ENCODE data around the gene RLN3.

RLN3 gene

GRCh38 chr19:13993590-13994300 is 34.2 kb upstream of the RLN3 start:
- no peak overlapping the region for H3K4me3 ChIP-seq (ENCODE audit: low read depth in 1 of 5, low read length in 5 of 5)
- H3K27ac ChIP-seq (ENCODE audit: low read depth, low read length): no peak overlapping the region
- peaks cover 0 to 9% (median 7%) of the 10 kb centered on the region in 5 donors for H3K4me1 ChIP-seq (ENCODE audit: control insufficient read depth in 5 of 5, insufficient read depth in 5 of 5, low read length in 5 of 5)
- peaks cover 0 to 3% (median 1%) of the 10 kb centered on the region in 5 donors for H3K9me3 ChIP-seq (ENCODE audit: control insufficient read depth in 5 of 5, low read length in 5 of 5)
- H3K9ac ChIP-seq (ENCODE audit: low read length in 5 of 5): no peak overlapping the region
- H3K36me3 ChIP-seq (ENCODE audit: control insufficient read depth in 5 of 5, insufficient read depth in 5 of 5, low read length in 5 of 5): peaks cover 0 to 45% (median 28%) of the 10 kb centered on the region in 5 donors
- no peaks in the 10 kb centered on the region for H3K27me3 ChIP-seq (ENCODE audit: control insufficient read depth in 5 of 5, insufficient read depth in 4 of 5, low read length in 5 of 5)

- Histone ChIP-seq H3K27ac (ENCODE audit: low read depth, low read length) (no peak overlapping the region), H3K4me3 (ENCODE audit: low read depth in 1 of 5, low read length in 5 of 5) (no peak overlapping the region), H3K4me1 (ENCODE audit: control insufficient read depth in 5 of 5, insufficient read depth in 5 of 5, low read length in 5 of 5) (peaks cover 0 to 9% (median 7%) of the 10 kb centered on the region in 5 donors), H3K9me3 (ENCODE audit: control insufficient read depth in 5 of 5, low read length in 5 of 5) (peaks cover 0 to 9% (median 8%) of the 10 kb centered on the region in 5 donors), H3K27me3 (ENCODE audit: control insufficient read depth in 5 of 5, insufficient read depth in 4 of 5, low read length in 5 of 5) (no peaks in the 10 kb centered on the region), H3K9ac (ENCODE audit: low read length in 5 of 5) (peak overlapping the region in 1 of 5 donors; percentile 47), H3K36me3 (ENCODE audit: control insufficient read depth in 5 of 5, insufficient read depth in 5 of 5, low read length in 5 of 5) (peaks cover 0 to 46% (median 28%) of the 10 kb centered on the region in 5 donors)
Measured at GRCh38 chr19:13995017-13995728, 32.8 kb upstream of the RLN3 start.

- Histone ChIP-seq H3K27ac (ENCODE audit: low read depth, low read length) (no peak overlapping the region), H3K9me3 (ENCODE audit: control insufficient read depth in 5 of 5, low read length in 5 of 5) (peaks cover 0 to 9% (median 8%) of the 10 kb centered on the region in 5 donors), H3K9ac (ENCODE audit: low read length in 5 of 5) (no peak overlapping the region), H3K4me1 (ENCODE audit: control insufficient read depth in 5 of 5, insufficient read depth in 5 of 5, low read length in 5 of 5) (peaks cover 0 to 9% (median 7%) of the 10 kb centered on the region in 5 donors), H3K36me3 (ENCODE audit: control insufficient read depth in 5 of 5, insufficient read depth in 5 of 5, low read length in 5 of 5) (peaks cover 0 to 40% (median 24%) of the 10 kb centered on the region in 5 donors), H3K27me3 (ENCODE audit: control insufficient read depth in 5 of 5, insufficient read depth in 4 of 5, low read length in 5 of 5) (no peaks in the 10 kb centered on the region), H3K4me3 (ENCODE audit: low read depth in 1 of 5, low read length in 5 of 5) (no peak overlapping the region)
Measured at GRCh38 chr19:13995878-13996765, 31.8 kb upstream of the RLN3 start.

- Histone ChIP-seq H3K27me3 (ENCODE audit: control insufficient read depth in 5 of 5, insufficient read depth in 4 of 5, low read length in 5 of 5) (no peaks in the 10 kb centered on the region), H3K27ac (ENCODE audit: low read depth, low read length) (no peak overlapping the region), H3K9me3 (ENCODE audit: control insufficient read depth in 5 of 5, low read length in 5 of 5) (peaks cover 0 to 9% (median 8%) of the 10 kb centered on the region in 5 donors), H3K4me1 (ENCODE audit: control insufficient read depth in 5 of 5, insufficient read depth in 5 of 5, low read length in 5 of 5) (peaks cover 0 to 11% (median 7%) of the 10 kb centered on the region in 5 donors), H3K36me3 (ENCODE audit: control insufficient read depth in 5 of 5, insufficient read depth in 5 of 5, low read length in 5 of 5) (peaks cover 0 to 30% (median 18%) of the 10 kb centered on the region in 5 donors), H3K9ac (ENCODE audit: low read length in 5 of 5) (no peak overlapping the region), H3K4me3 (ENCODE audit: low read depth in 1 of 5, low read length in 5 of 5) (no peak overlapping the region)
Measured at GRCh38 chr19:13996928-13997630, 30.9 kb upstream of the RLN3 start.

GRCh38 chr19:13997631-13997962 is 30.4 kb upstream of the RLN3 start:
- no peak overlapping the region for H3K9ac ChIP-seq (ENCODE audit: low read length in 5 of 5)

GRCh38 chr19:13998426-13998825 is 29.5 kb upstream of the RLN3 start:
- H3K27ac ChIP-seq (ENCODE audit: low read depth, low read length): no peak overlapping the region
- H3K9ac ChIP-seq (ENCODE audit: low read length in 5 of 5): no peak overlapping the region
- H3K36me3 ChIP-seq (ENCODE audit: control insufficient read depth in 5 of 5, insufficient read depth in 5 of 5, low read length in 5 of 5): peaks cover 0 to 18% (median 8%) of the 10 kb centered on the region in 5 donors
- H3K4me3 ChIP-seq (ENCODE audit: low read depth in 1 of 5, low read length in 5 of 5): no peak overlapping the region
- peaks cover 2 to 21% (median 17%) of the 10 kb centered on the region in 5 donors for H3K4me1 ChIP-seq (ENCODE audit: control insufficient read depth in 5 of 5, insufficient read depth in 5 of 5, low read length in 5 of 5)
- peaks cover 0 to 9% (median 8%) of the 10 kb centered on the region in 5 donors for H3K9me3 ChIP-seq (ENCODE audit: control insufficient read depth in 5 of 5, low read length in 5 of 5)
- no peaks in the 10 kb centered on the region for H3K27me3 ChIP-seq (ENCODE audit: control insufficient read depth in 5 of 5, insufficient read depth in 4 of 5, low read length in 5 of 5)

More at GRCh38 chr19:13997631-13997962, 30.4 kb upstream of the RLN3 start:
- H3K27ac ChIP-seq (ENCODE audit: low read depth, low read length): no peak overlapping the region
- peaks cover 0 to 25% (median 13%) of the 10 kb centered on the region in 5 donors for H3K36me3 ChIP-seq (ENCODE audit: control insufficient read depth in 5 of 5, insufficient read depth in 5 of 5, low read length in 5 of 5)
- H3K4me3 ChIP-seq (ENCODE audit: low read depth in 1 of 5, low read length in 5 of 5): no peak overlapping the region
- H3K27me3 ChIP-seq (ENCODE audit: control insufficient read depth in 5 of 5, insufficient read depth in 4 of 5, low read length in 5 of 5): no peaks in the 10 kb centered on the region
- peaks cover 0 to 9% (median 8%) of the 10 kb centered on the region in 5 donors for H3K9me3 ChIP-seq (ENCODE audit: control insufficient read depth in 5 of 5, low read length in 5 of 5)
- H3K4me1 ChIP-seq (ENCODE audit: control insufficient read depth in 5 of 5, insufficient read depth in 5 of 5, low read length in 5 of 5): peaks cover 0 to 13% (median 9%) of the 10 kb centered on the region in 5 donors

- Histone ChIP-seq H3K9me3 (ENCODE audit: control insufficient read depth in 5 of 5, low read length in 5 of 5) (peaks cover 0 to 9% (median 8%) of the 10 kb centered on the region in 5 donors), H3K27ac (ENCODE audit: low read depth, low read length) (no peak overlapping the region), H3K36me3 (ENCODE audit: control insufficient read depth in 5 of 5, insufficient read depth in 5 of 5, low read length in 5 of 5) (peaks cover 0 to 18% (median 8%) of the 10 kb centered on the region in 5 donors), H3K9ac (ENCODE audit: low read length in 5 of 5) (no peak overlapping the region), H3K27me3 (ENCODE audit: control insufficient read depth in 5 of 5, insufficient read depth in 4 of 5, low read length in 5 of 5) (no peaks in the 10 kb centered on the region), H3K4me3 (ENCODE audit: low read depth in 1 of 5, low read length in 5 of 5) (no peak overlapping the region), H3K4me1 (ENCODE audit: control insufficient read depth in 5 of 5, insufficient read depth in 5 of 5, low read length in 5 of 5) (peaks cover 4 to 26% (median 22%) of the 10 kb centered on the region in 5 donors)
Measured at GRCh38 chr19:13999085-13999484, 28.9 kb upstream of the RLN3 start.

GRCh38 chr19:14000691-14001375 is 27.1 kb upstream of the RLN3 start:
- Histone ChIP-seq H3K27me3 (ENCODE audit: control insufficient read depth in 5 of 5, insufficient read depth in 4 of 5, low read length in 5 of 5) (no peaks in the 10 kb centered on the region), H3K9me3 (ENCODE audit: control insufficient read depth in 5 of 5, low read length in 5 of 5) (peaks cover 0 to 9% (median 8%) of the 10 kb centered on the region in 5 donors), H3K36me3 (ENCODE audit: control insufficient read depth in 5 of 5, insufficient read depth in 5 of 5, low read length in 5 of 5) (peaks cover 0 to 18% (median 6%) of the 10 kb centered on the region in 5 donors), H3K9ac (ENCODE audit: low read length in 5 of 5) (no peak overlapping the region), H3K4me1 (ENCODE audit: control insufficient read depth in 5 of 5, insufficient read depth in 5 of 5, low read length in 5 of 5) (peaks cover 8 to 31% (median 29%) of the 10 kb centered on the region in 5 donors), H3K4me3 (ENCODE audit: low read depth in 1 of 5, low read length in 5 of 5) (no peak overlapping the region), H3K27ac (ENCODE audit: low read depth, low read length) (no peak overlapping the region)

Measured in subcutaneous abdominal adipose tissue (tissue), 5 donors.